ENCODE measurements around the gene MARCHF10.

Gene MARCHF10

GRCh38 chr17:62720126-62720850, 87.8 kb downstream of the MARCHF10 start:
- no peak for DNase-seq (ENCODE audit: low read depth in 2 of 3, low spot score in 1 of 3)

DNA sequence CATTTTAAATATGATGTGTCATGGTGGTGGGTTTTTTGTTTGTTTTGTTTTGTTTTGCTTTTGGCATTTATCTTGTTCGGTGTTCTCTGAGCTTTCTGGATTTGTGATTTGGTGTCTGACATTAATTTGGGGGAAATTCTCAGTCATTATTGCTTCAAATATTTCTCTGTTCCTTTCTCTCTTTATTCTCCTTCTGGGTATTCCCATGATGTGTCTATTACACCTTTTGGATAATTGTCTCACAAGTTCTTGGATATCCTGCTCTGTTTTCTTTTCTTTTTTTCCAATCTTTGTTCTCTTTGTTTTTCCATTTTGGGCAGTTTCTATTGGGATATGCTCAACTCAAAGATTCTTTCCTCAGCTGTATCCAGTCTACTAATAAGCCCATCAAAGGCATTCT, 88.5 kb downstream of the MARCHF10 start:
- no peak for DNase-seq (ENCODE audit: low read depth in 2 of 3, low spot score in 1 of 3)

DNA sequence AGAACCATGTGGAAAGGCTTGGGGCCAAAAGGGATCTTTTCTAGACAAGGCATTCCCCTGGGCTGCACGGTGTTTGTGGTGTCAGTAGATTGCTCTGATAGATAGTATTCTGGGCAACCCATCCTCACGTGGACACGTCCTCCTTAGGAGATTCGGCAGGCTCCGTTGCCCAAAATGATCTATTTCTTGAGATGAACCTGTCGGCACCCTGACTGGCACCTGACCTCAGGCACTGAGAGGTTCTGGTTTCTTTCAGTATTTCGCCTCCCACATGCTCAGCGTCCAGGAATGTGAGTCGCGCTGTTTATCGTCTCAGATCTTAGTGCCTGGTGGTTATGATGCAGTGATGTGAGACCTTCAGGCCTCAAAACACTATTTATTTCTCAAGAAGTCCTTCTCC, 89.7 kb downstream of the MARCHF10 start:
- DNase-seq (ENCODE audit: low read depth in 2 of 3, low spot score in 1 of 3), result peak in 1 of 3 donors; percentile 21

DNA sequence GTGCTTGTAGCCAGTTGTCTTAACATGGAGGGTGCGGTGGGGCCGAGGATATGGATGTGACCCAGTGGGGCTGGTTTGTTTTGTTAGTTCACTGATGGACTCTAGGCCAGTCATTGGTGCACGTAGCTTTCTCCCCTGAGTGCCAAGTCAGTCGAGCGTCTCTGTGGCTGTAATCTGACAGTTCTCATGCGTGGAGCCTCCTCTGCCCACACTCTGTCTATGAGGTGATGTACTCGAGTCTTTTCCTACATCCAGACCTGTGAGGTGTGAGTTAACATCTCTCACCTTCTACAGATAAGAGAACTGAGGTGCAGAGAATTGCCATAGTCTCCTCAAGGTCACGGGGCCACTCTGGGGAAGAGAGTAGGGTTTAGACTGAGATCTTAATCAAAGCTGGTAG, 90.2 kb downstream of the MARCHF10 start:
- no peak for DNase-seq (ENCODE audit: low read depth in 2 of 3, low spot score in 1 of 3)

DNA sequence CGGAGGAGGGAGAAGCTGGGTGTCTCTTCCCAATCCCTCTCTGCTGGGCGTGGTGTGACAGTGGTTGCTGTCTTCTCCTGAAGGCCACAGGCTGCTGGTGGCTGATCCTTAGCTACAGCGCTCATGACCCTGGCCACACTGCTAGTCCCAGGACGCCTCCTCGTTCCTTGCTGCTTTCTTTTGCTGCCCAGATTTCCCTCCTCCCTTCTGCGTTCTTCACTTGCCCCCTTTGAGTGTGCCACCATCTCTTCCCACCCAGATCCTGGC, 90.6 kb downstream of the MARCHF10 start:
- no peak for DNase-seq (ENCODE audit: low read depth in 2 of 3, low spot score in 1 of 3)

DNA sequence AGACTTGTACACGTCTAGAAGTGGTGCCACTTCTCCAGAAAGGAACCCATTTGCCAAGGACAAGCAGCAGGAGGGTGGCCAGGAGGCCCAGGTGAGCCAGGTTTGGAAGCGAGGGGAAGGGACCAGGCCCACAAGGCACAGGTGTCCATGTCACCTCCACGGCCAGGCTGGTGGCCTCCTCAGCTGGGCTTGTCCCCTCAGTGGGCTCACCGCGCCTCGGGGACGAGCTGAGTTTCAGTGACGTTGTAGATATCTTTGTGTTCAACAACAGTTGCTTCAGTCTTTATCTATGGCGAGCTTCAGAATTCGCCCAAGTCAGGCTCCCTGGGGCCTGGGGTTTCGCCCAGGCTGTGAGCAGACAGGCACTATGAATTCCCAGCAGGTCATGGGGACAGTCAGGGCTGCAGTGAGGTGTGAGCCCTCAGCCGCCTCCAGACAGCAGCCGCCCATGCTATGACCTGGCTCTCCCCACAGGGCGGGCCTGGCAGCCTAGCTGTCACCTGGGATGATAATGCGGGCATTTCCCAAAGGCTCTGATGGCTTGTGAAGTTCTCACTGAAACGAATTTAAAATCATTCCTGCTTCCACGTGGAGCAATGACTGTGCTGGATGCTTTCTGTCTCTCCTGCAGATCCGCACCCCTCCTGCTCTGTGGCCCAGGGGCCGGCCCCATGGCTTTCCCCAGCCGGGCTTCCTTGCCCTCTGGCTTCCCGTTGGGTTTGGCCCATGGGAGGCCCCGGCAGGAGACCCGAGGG, 91.1 kb downstream of the MARCHF10 start:
- DNase-seq (ENCODE audit: low read depth in 2 of 3, low spot score in 1 of 3), result no peak

DNA sequence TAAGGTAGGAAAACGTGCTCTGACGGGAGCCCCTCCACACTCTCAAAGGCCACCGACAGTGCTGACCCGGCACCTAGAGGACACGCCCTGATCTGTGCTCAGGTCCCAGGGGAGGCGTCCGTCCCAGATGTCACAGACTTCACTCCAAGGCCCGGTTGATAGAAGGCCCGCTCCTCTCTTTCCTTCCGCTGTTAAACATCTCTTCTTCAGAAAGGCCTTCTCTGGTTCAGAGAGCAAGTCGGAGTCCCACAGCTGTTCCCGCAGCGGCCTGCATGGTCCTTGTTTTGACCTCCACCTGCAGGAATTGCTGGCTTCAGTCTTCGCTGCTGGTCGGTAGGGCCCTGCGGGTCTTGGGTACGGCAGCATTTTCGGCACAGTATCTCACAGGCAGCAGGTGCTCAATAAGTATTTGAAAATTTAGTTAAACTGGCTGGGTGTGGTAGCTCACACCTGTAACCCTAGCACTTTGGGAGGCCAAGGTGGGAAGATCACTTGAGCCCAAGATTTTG, 92.2 kb downstream of the MARCHF10 start:
- DNase-seq (ENCODE audit: low read depth in 2 of 3, low spot score in 1 of 3), result no peak

DNA sequence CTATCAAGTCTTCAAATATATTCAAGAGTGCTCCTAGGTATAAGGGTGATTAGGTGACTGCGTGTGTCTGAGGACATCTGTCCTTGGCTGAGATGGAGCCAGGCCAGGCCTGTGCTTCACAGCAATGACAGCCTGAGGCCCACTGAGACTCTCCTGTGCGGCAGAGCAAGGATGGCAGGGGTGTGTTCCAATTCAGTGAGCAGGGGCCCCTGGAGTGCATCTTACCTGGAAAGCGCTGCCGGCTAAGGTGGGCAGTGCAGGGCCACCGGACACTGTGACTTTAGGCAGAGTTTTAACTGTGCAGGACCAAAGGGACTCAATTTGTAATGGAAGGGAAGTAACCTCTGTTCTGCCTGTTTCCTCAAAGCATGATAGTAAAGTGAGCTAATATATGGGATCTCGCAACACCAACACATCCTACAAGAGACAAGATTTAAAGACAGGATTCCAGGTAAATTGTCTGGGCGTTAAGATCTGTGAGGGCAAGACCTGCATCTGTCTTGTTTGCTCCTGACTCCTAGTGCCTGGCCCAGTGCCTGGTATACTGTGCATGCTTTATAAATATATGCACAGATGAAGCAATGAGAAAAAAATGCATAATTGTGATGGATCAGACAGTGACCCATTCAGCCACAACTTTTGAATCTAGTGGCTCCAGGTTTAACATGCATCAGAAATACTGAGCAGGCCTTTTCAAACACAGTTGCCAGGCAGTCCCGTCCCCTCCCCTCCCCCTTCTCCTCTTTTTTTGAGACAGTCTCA, 93.9 kb downstream of the MARCHF10 start:
- DNase-seq (ENCODE audit: low read depth in 2 of 3, low spot score in 1 of 3), result no peak

- no peak for DNase-seq (ENCODE audit: low read depth in 2 of 3, low spot score in 1 of 3)
Observed at GRCh38 chr17:62713086-62713881, 94.8 kb downstream of the MARCHF10 start.

- no peak for DNase-seq (ENCODE audit: low read depth in 2 of 3, low spot score in 1 of 3)
Observed at GRCh38 chr17:62712171-62712581, 95.9 kb downstream of the MARCHF10 start.

GRCh38 chr17:62708587-62708986, 99.5 kb downstream of the MARCHF10 start:
- no peak for DNase-seq (ENCODE audit: low read depth in 2 of 3, low spot score in 1 of 3)

DNA sequence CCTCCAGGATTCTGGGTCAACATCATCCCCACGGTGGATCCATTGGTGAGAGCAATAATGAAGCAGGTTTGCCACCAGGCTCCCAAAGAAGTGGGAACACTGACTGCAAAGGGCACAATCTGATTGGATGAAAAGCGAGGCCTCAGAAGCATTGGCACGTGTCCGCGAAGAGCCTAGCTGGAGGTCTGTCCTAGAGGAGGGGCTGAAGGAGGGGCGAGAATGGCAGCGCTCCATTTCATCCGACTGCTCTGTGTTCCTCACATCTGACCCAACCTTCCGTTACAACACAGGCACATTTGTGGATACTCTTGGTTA, 100.7 kb downstream of the MARCHF10 start:
- DNase-seq (ENCODE audit: low read depth in 2 of 3, low spot score in 1 of 3), result no peak

- no peak for DNase-seq (ENCODE audit: low read depth in 2 of 3, low spot score in 1 of 3)
Observed at GRCh38 chr17:62706598-62707424, 101.3 kb downstream of the MARCHF10 start.

GRCh38 chr17:62705778-62706597, 102.1 kb downstream of the MARCHF10 start:
- DNase-seq (ENCODE audit: low read depth in 2 of 3, low spot score in 1 of 3), result no peak

GRCh38 chr17:62705156-62705777, 102.8 kb downstream of the MARCHF10 start:
- no peak for DNase-seq (ENCODE audit: low read depth in 2 of 3, low spot score in 1 of 3)

DNA sequence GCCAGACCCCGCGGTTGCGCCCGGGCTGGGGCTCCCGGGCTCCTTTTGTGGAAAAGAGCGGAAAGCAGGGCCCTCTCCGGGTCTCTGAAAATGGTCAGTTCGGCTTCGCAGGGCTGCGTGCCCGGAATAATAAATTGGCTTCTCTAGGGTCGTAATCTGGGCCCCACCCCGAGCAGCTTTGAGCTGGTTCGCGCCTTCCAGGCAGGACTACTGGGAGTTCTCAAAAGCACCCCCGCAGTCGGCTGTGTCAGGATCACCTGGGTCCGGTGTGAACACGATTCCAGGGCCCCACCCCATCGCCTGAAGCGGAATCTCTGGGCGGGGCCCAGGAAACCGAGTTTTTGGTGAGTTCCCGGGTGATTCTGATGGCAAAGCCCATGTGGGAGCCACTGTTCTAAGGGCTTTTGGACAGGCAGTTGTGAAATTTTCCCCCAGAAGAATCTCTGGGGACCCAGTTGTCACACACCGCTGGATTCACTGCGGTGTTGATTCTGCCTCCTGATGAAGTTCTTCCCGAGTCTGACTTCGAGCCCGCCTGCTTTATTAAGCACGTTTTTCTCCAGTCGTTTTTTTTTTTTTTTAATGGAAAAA, 103.6 kb downstream of the MARCHF10 start:
- DNase-seq (ENCODE audit: low read depth in 2 of 3, low spot score in 1 of 3), result no peak

DNA sequence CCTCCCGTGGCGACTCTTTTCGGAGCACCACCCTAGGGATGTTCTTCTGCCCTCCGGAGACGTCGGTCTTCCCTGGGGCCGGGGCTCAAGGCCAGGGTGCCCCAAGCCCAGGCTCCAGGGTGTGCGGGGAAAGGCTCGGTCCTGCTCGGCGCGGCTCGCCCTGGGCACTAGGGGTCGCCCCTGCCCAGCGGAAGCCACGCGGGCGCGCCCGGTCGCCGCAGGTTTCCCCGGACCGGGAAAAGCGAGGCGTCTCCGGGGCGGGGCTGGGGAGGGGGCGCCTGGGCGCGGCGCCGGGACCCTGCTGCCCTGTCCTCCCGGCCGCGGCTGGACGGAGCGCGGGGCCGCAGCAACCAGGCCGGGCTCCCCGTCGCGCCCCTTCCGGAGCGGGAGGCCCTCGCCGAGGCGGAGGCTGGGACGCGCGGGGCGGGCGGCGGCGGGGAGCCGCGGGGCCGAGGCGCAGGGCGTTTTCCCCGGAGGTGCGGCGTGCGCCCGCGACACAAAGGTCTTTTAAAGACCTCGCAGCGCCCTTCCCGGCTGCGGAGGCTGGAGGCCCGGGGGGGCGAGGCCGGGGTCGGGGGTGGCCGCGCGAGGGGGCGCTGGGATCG, 104.2 kb downstream of the MARCHF10 start:
- DNase-seq (ENCODE audit: low read depth in 2 of 3, low spot score in 1 of 3), result peak; percentile 39 to 64 (median 58)

- no peak for DNase-seq (ENCODE audit: low read depth in 2 of 3, low spot score in 1 of 3)
Observed at GRCh38 chr17:62703261-62703775, 104.8 kb downstream of the MARCHF10 start.
